PFSK-1 (cell line): ENCODE data around the gene SFXN3.

Experiments
- FOXP2 ChIP-seq: optimal IDR thresholded peaks from 2 replicates; pipeline ENCODE3; 2011; ENCODE audit warnings: borderline replicate concordance, control low read depth, inconsistent platforms; ENCODE audit not compliant: insufficient read depth; ENCODE audit errors: extremely low read length, extremely low read depth
- POLR2AphosphoS5 ChIP-seq: IDR thresholded peaks from 2 replicates; pipeline ENCODE4 v1.6.1; 2012; ENCODE audit warnings: low read depth, mild to moderate bottlenecking, control low read depth, low read length, moderate library complexity
- SIN3A ChIP-seq: IDR thresholded peaks from 2 replicates; pipeline ENCODE4 v1.6.1; 2012; ENCODE audit warnings: mild to moderate bottlenecking, low read length, moderate library complexity, borderline replicate concordance; ENCODE audit not compliant: insufficient read depth
- TAF1 ChIP-seq: IDR thresholded peaks from 2 replicates; pipeline ENCODE4 v1.6.1; 2012; ENCODE audit warnings: low read length, control low read depth, borderline replicate concordance; ENCODE audit not compliant: insufficient read depth
- TF ChIP-seq, protein P1 (sequence below), 2 experiments: IDR thresholded peaks; 2 replicates each; pipeline versions ENCODE4 v1.6.1 to v1.8.0; 2011 to 2012; ENCODE audit warnings: low read depth in 2 of 2, low read length in 2 of 2, control low read depth in 1 of 2, inconsistent platforms in 1 of 2, mild to moderate bottlenecking in 1 of 2, moderate library complexity in 1 of 2; ENCODE audit not compliant: insufficient read depth in 1 of 2

DNA sequence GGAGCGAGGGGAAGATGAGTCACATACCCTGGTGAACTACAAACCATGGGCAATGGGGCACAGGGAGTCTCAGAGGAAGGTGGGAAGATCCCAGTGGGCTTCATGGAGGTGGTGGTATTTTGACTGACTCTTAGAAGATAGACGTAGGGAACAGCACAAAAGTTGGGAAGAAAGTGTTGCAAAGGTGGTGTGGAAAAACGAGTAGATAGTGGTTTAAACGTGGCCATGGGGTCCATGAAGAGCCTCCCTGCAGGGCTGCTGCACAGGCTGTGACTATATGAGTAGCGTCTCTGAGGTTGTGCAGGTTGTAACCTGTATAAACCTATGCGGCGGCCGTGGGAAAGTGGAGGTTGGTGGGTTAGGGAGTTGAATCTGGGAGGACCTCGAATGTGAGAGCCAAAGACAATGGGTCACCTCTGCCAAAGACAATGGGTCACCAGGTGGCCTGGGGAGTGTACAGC lies 17.6 kb upstream of the SFXN3 start:
- TF ChIP-seq, protein P1, sequence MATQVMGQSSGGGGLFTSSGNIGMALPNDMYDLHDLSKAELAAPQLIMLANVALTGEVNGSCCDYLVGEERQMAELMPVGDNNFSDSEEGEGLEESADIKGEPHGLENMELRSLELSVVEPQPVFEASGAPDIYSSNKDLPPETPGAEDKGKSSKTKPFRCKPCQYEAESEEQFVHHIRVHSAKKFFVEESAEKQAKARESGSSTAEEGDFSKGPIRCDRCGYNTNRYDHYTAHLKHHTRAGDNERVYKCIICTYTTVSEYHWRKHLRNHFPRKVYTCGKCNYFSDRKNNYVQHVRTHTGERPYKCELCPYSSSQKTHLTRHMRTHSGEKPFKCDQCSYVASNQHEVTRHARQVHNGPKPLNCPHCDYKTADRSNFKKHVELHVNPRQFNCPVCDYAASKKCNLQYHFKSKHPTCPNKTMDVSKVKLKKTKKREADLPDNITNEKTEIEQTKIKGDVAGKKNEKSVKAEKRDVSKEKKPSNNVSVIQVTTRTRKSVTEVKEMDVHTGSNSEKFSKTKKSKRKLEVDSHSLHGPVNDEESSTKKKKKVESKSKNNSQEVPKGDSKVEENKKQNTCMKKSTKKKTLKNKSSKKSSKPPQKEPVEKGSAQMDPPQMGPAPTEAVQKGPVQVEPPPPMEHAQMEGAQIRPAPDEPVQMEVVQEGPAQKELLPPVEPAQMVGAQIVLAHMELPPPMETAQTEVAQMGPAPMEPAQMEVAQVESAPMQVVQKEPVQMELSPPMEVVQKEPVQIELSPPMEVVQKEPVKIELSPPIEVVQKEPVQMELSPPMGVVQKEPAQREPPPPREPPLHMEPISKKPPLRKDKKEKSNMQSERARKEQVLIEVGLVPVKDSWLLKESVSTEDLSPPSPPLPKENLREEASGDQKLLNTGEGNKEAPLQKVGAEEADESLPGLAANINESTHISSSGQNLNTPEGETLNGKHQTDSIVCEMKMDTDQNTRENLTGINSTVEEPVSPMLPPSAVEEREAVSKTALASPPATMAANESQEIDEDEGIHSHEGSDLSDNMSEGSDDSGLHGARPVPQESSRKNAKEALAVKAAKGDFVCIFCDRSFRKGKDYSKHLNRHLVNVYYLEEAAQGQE (IDR thresholded peaks at IDR 0.05; ENCODE audit: insufficient read depth in 1 of 2, low read depth in 2 of 2, low read length in 2 of 2), result no peak
- TF ChIP-seq POLR2AphosphoS5 (no peak), TAF1 (no peak), SIN3A (no peak), FOXP2 (no peak)
